AG04449 (cell line): Measurements from ENCODE around the gene FUT2.

Experiments used
- CTCF ChIA-PET: fragments of 350-600 bp; formaldehyde crosslinking; extraction: SDS; loops from one replicate; lab custom pipeline; 2021; ENCODE audit warnings: antibody characterized with exemption; lab: Yijun Ruan, JAX
- POLR2A ChIA-PET: fragments of 400-600, 350-600 bp; formaldehyde crosslinking; extraction: SDS; loops from one replicate; lab custom pipeline; 2020; ENCODE audit warnings: antibody characterized with exemption, inconsistent platforms; lab: Yijun Ruan, JAX
- DNase-seq: peaks from one replicate; pipeline ENCODE4 v3.0.0-alpha.2; 2010; ENCODE audit warnings: low read depth, low spot score
- H3K4me3 ChIP-seq: 2 replicates; pipeline ENCODE4 v1.5.1; 2011; ENCODE audit warnings: low read depth, mild to moderate bottlenecking, control low read depth, low read length
- CTCF ChIP-seq: IDR thresholded peaks from one replicate; pipeline ENCODE4 v1.5.1; 2011; ENCODE audit warnings: mild to moderate bottlenecking, moderate library complexity, low read length, control low read depth, inconsistent platforms; ENCODE audit not compliant: insufficient read depth; ENCODE audit errors: missing control alignments

Gene FUT2

GRCh38 chr19:48735031-48735615 is 39.4 kb downstream of the FUT2 start:
- TF ChIP-seq CTCF = no peak
- CTCF ChIA-PET = interaction anchor here (1.0 kb wide), 1 partner anchor 10 kb away, joined by 4 read pairs; no protein-coding TSS in a partner anchor
- H3K4me3 ChIP-seq = peak overlapping the region; percentile 6; the same call in 1 of the 2 replicates
- DNase-seq = no peak
- POLR2A ChIA-PET = no interaction called here

- no peak for DNase-seq
- no peak overlapping the region for H3K4me3 ChIP-seq
- ChIA-PET CTCF (interaction anchor here (1.7 to 2.8 kb wide), 3 partner anchors 9 to 105 kb away, joined by 5 to 23 read pairs (median 5); partner anchors contain the start of gene IZUMO1), POLR2A (no interaction called here)
- TF ChIP-seq CTCF = no peak
These were observed 41.7 kb downstream of the FUT2 start for GRCh38 chr19:48737360-48737998.

- peak overlapping the region; percentile 42 for H3K4me3 ChIP-seq
- DNase-seq = no peak
- POLR2A ChIA-PET = interaction anchor here (1.3 kb wide), 1 partner anchor 136 kb away, joined by 3 read pairs; no protein-coding TSS in a partner anchor
- CTCF ChIA-PET = interaction anchor here (1.0 to 2.8 kb wide), 7 partner anchors 8 to 93 kb away, joined by 3 to 23 read pairs (median 4); partner anchors contain the start of genes CA11 and IZUMO1
- TF ChIP-seq CTCF = peak; percentile 12
These were observed 43.0 kb downstream of the FUT2 start for GRCh38 chr19:48738557-48739403.

- DNase-seq = no peak
- POLR2A ChIA-PET = interaction anchor here (0.5 to 1.3 kb wide), 2 partner anchors 23 to 135 kb away, joined by 3 read pairs; no protein-coding TSS in a partner anchor
- CTCF ChIA-PET = interaction anchor here (1.3 to 2.8 kb wide), 6 partner anchors 7 to 94 kb away, joined by 3 to 23 read pairs (median 4); partner anchors contain the start of genes CA11 and IZUMO1
- TF ChIP-seq CTCF = no peak
- H3K4me3 ChIP-seq = peak overlapping the region; percentile 42
These were observed 43.8 kb downstream of the FUT2 start for GRCh38 chr19:48739404-48740163.

GRCh38 chr19:48740164-48740972 is 44.6 kb downstream of the FUT2 start, which contains the start of gene RASIP1:
Gene RASIP1, minus strand, starts transcription at chr19:48740610. Its CDS starts 328 bp downstream, at chr19:48740282.
- POLR2A ChIA-PET = no interaction called here
- no peak for DNase-seq
- CTCF ChIA-PET = interaction anchor here (1.3 to 2.8 kb wide), 3 partner anchors 11 to 95 kb away, joined by 3 to 23 read pairs (median 8); partner anchors contain the start of gene CA11
- no peak for TF ChIP-seq CTCF
- H3K4me3 ChIP-seq = no peak within 1 kb of the TSS
